ENCODE data around the gene LRMDA. TPM values are rescaled to one million over a fixed set of nuclear protein-coding genes. Genes with fewer than 3 reads are reported as not detected.
A peak's percentile ranks its signal among the peaks of the same experiment; 100 is the strongest.

The LRMDA gene
- total and polyA plus RNA-seq, 7 donors = 2.8 to 22.2 (median 9.0) TPM

GRCh38 chr10:76252733-76253132 lies 821.3 kb downstream of the LRMDA start:
- H3K9me3 ChIP-seq = no peaks in the 10 kb centered on the region
- TF ChIP-seq CTCF (IDR thresholded peaks at IDR 0.05) (no peak), POLR2A (IDR thresholded peaks at IDR 0.05) (no peak)
- 79 to 88% methylated on average over 7 of the region's 7 CpGs for WGBS, 2 donors
- DNase-seq = peak; percentile 69
- H3K27me3 ChIP-seq = no peaks in the 10 kb centered on the region
- intact Hi-C loops (cut with DNase I) = loop anchor here (1.0 to 10.0 kb wide), 15 partner anchors 30 to 821 kb away; no protein-coding TSS in a partner anchor
- peaks cover 0 to 31% (median 17%) of the 10 kb centered on the region in 4 donors for H3K4me1 ChIP-seq
- H3K4me3 ChIP-seq = no peak overlapping the region
- H3K27ac ChIP-seq = peak overlapping the region; percentile 63 to 77 (median 74)
- H3K36me3 ChIP-seq = no peaks in the 10 kb centered on the region

- Histone ChIP-seq H3K27ac (peak overlapping the region in 1 of 4 donors; percentile 63), H3K27me3 (no peaks in the 10 kb centered on the region), H3K9me3 (peaks cover 0 to 7% (median 3%) of the 10 kb centered on the region in 4 donors), H3K36me3 (no peaks in the 10 kb centered on the region), H3K4me3 (no peak overlapping the region), H3K4me1 (peaks cover 0 to 24% (median 17%) of the 10 kb centered on the region in 4 donors)
- WGBS, 2 donors = 92 to 95% methylated on average over 1 of the region's 1 CpG
- no peak for DNase-seq
- intact Hi-C loops (cut with DNase I) = loop anchor here (10.0 kb wide), 1 partner anchor 300 kb away; no protein-coding TSS in a partner anchor
- TF ChIP-seq EP300 (IDR thresholded peaks at IDR 0.05) (no peak), POLR2AphosphoS5 (IDR thresholded peaks at IDR 0.05) (peak in 1 of 4 donors; percentile 7), POLR2A (IDR thresholded peaks at IDR 0.05) (no peak), CTCF (IDR thresholded peaks at IDR 0.05) (no peak)
Measured at GRCh38 chr10:76255241-76255640, 823.8 kb downstream of the LRMDA start.

- Histone ChIP-seq H3K4me3 (no peak overlapping the region), H3K4me1 (peaks cover 0 to 15% (median 7%) of the 10 kb centered on the region in 4 donors), H3K36me3 (no peaks in the 10 kb centered on the region), H3K9me3 (peaks cover 0 to 11% (median 5%) of the 10 kb centered on the region in 4 donors), H3K27me3 (no peaks in the 10 kb centered on the region), H3K27ac (no peak overlapping the region)
- WGBS, 2 donors = 72 to 87% methylated on average over 1 of the region's 1 CpG
- DNase-seq = no peak
- intact Hi-C loops (cut with DNase I) = loop anchor here (10.0 kb wide), 1 partner anchor 297 kb away; no protein-coding TSS in a partner anchor
- TF ChIP-seq POLR2AphosphoS5 (IDR thresholded peaks at IDR 0.05) = no peak
- TF ChIP-seq CTCF (IDR thresholded peaks at IDR 0.05) = no peak
- TF ChIP-seq EP300 (IDR thresholded peaks at IDR 0.05) = no peak
- no peak for TF ChIP-seq POLR2A (IDR thresholded peaks at IDR 0.05)
Measured at GRCh38 chr10:76257816-76258215, 826.4 kb downstream of the LRMDA start.

GRCh38 chr10:76265441-76266113 lies 834.2 kb downstream of the LRMDA start:
- Histone ChIP-seq H3K4me1 (no peaks in the 10 kb centered on the region), H3K36me3 (no peaks in the 10 kb centered on the region), H3K27me3 (no peaks in the 10 kb centered on the region), H3K9me3 (peaks cover 0 to 1% (median under 1%) of the 10 kb centered on the region in 4 donors), H3K4me3 (no peak overlapping the region), H3K27ac (no peak overlapping the region)
- intact Hi-C loops (cut with DNase I) = no loop called here
- WGBS, 2 donors = 64% methylated on average over 4 of the region's 4 CpGs
- TF ChIP-seq POLR2AphosphoS5 (IDR thresholded peaks at IDR 0.05) (no peak), CTCF (IDR thresholded peaks at IDR 0.05) (no peak), EP300 (IDR thresholded peaks at IDR 0.05) (no peak), POLR2A (IDR thresholded peaks at IDR 0.05) (no peak)
- no peak for DNase-seq

Data from sigmoid colon (tissue), 7 donors.